Kidney (tissue), 14 donors: ENCODE data around the gene MEGF10. TPM values are rescaled to one million over a fixed set of nuclear protein-coding genes. Genes with fewer than 3 reads are reported as not detected.

Source experiments
- DNase-seq, 5 donors: peaks; one replicate each; pipeline ENCODE4 v3.0.0-alpha.2; 2013 to 2020
- FAIRE-seq: peaks from 2 replicates; lab custom pipeline; 2012; peaks lifted over from hg19 to GRCh38; lab: Jason Lieb, UNC
- H3K27ac ChIP-seq, 2 donors: one replicate each; pipeline ENCODE4 v1.7.0; 2013; ENCODE audit warnings: low read depth in 2 of 2, low read length in 2 of 2, inconsistent platforms in 1 of 2
- H3K27me3 ChIP-seq: one replicate; pipeline ENCODE4 v1.7.1; 2013; ENCODE audit warnings: low read length, inconsistent platforms; ENCODE audit not compliant: control insufficient read depth, insufficient read depth
- H3K36me3 ChIP-seq, 3 donors: one replicate each; pipeline versions ENCODE4 v1.7.0 to v1.7.1; 2013; ENCODE audit warnings: low read length in 3 of 3, control low read depth in 1 of 3, inconsistent platforms in 1 of 3; ENCODE audit not compliant: insufficient read depth in 3 of 3, control insufficient read depth in 2 of 3
- H3K4me1 ChIP-seq, 3 donors: one replicate each; pipeline versions ENCODE4 v1.7.0 to v1.7.1; 2013; ENCODE audit warnings: low read length in 3 of 3, inconsistent platforms in 1 of 3, low read depth in 1 of 3; ENCODE audit not compliant: control insufficient read depth in 2 of 3, insufficient read depth in 2 of 3
- H3K4me3 ChIP-seq, 3 donors: one replicate each; pipeline versions ENCODE4 v1.7.0 to v1.8.1; 2013; ENCODE audit warnings: low read length in 3 of 3, control low read depth in 1 of 3, inconsistent platforms in 1 of 3
- H3K9ac ChIP-seq, 3 donors: one replicate each; pipeline versions ENCODE4 v1.7.0 to v1.7.1; 2013; ENCODE audit warnings: low read length in 3 of 3, control low read depth in 1 of 3, inconsistent platforms in 1 of 3
- H3K9me3 ChIP-seq, 3 donors: one replicate each; pipeline versions ENCODE4 v1.7.0 to v1.7.1; 2013; ENCODE audit warnings: low read length in 3 of 3, control low read depth in 1 of 3, inconsistent platforms in 1 of 3; ENCODE audit not compliant: control insufficient read depth in 2 of 3, insufficient read depth in 1 of 3
- intact Hi-C: fragments of 100-400 bp; cut with DNase I; formaldehyde crosslinking; loops from one replicate; pipeline ENCODE4 v1.11.1; 2022
- polyA plus RNA-seq: library from polyadenylated mRNA; stranded (reverse); fragments of 350-450 nt; fragmentation: Illumina TruSeq; extraction: RNeasy Lipid Tissue Mini Kit (QIAGEN cat#74804); gene quantifications from one replicate; pipeline ENCODE4 v1.2.3, GENCODE V29; 2014; ENCODE audit warnings: low read depth, low replicate concordance; ENCODE audit not compliant: insufficient read depth
- total RNA-seq: library from RNA; stranded (reverse); fragmentation: NEBNext Ultra II Directional; extraction: Animal tissue kit (Norgen Biotek cat#: 25700); gene quantifications from one replicate; pipeline ENCODE4 v1.2.1, GENCODE V29; 2021
- TF ChIP-seq, protein P1 (sequence below): IDR thresholded peaks from 3 replicates; pipeline ENCODE4 v1.5.1; 2012; ENCODE audit warnings: mild to moderate bottlenecking, moderate library complexity, borderline replicate concordance; ENCODE audit not compliant: insufficient read depth; ENCODE audit errors: extremely low read depth
- donor health status: control.
- donor health status: control.
- donor health status: control.
- donor health status: control.
- donor health status: control.
- donor health status: DM: yes; HTN: yes; CAD: no.
- donor health status: Normal renal cell carcinoma (clear cell type).

The MEGF10 gene
- total and polyA plus RNA-seq, 2 donors from 2014 or later = 0.09 to 0.25 TPM

DNA sequence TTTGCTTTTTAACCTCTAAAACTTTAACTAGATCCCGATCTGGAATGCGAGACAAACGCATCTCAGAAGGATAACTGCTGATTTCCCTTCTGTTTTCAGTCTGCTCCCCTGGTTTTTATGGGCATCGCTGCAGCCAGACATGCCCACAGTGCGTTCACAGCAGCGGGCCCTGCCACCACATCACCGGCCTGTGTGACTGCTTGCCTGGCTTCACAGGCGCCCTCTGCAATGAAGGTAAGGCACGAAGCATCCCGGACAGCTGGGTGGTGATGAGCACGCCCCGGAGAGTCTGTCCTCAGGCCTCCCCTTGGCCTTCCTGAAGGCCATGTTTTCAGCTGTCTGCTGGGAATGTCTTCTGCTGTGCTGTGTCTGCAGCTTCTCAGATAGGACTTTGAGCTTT is 144.0 kb downstream of the MEGF10 start:
- DNase-seq (no peak), FAIRE-seq (no peak)
- H3K27ac ChIP-seq = no peak overlapping the region
- H3K4me1 ChIP-seq = no peaks in the 10 kb centered on the region
- intact Hi-C loops = no loop called here
- no peaks in the 10 kb centered on the region for H3K36me3 ChIP-seq
- TF ChIP-seq, protein P1, sequence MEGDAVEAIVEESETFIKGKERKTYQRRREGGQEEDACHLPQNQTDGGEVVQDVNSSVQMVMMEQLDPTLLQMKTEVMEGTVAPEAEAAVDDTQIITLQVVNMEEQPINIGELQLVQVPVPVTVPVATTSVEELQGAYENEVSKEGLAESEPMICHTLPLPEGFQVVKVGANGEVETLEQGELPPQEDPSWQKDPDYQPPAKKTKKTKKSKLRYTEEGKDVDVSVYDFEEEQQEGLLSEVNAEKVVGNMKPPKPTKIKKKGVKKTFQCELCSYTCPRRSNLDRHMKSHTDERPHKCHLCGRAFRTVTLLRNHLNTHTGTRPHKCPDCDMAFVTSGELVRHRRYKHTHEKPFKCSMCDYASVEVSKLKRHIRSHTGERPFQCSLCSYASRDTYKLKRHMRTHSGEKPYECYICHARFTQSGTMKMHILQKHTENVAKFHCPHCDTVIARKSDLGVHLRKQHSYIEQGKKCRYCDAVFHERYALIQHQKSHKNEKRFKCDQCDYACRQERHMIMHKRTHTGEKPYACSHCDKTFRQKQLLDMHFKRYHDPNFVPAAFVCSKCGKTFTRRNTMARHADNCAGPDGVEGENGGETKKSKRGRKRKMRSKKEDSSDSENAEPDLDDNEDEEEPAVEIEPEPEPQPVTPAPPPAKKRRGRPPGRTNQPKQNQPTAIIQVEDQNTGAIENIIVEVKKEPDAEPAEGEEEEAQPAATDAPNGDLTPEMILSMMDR = no peak
- H3K4me3 ChIP-seq = no peak overlapping the region
- H3K9me3 ChIP-seq = no peaks in the 10 kb centered on the region
- H3K27me3 ChIP-seq = no peaks in the 10 kb centered on the region
- no peak overlapping the region for H3K9ac ChIP-seq

DNA sequence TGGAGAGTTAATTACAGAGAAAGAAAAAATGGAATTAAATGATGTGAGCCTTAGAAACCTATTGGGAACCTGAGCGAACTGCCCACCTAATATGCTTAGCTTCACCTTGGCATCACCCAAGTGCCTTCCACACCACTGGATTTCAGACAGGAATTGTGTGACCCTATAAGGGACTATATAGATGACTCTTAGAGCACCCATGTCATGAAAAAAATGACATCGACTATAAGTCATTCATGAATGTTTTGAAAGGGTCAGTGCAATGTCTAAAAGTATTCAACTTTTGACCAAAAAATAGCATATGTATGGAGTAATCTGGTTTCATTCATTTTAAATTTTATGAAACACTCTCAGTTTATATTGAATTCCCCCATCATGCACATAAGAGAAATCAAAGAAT is 145.2 kb downstream of the MEGF10 start:
- Histone ChIP-seq H3K9ac (no peak overlapping the region), H3K4me1 (no peaks in the 10 kb centered on the region), H3K9me3 (no peaks in the 10 kb centered on the region), H3K4me3 (no peak overlapping the region), H3K36me3 (no peaks in the 10 kb centered on the region), H3K27ac (no peak overlapping the region), H3K27me3 (no peaks in the 10 kb centered on the region)
- FAIRE-seq (no peak), DNase-seq (no peak)
- TF ChIP-seq, protein P1 = no peak
- intact Hi-C loops = no loop called here

DNA sequence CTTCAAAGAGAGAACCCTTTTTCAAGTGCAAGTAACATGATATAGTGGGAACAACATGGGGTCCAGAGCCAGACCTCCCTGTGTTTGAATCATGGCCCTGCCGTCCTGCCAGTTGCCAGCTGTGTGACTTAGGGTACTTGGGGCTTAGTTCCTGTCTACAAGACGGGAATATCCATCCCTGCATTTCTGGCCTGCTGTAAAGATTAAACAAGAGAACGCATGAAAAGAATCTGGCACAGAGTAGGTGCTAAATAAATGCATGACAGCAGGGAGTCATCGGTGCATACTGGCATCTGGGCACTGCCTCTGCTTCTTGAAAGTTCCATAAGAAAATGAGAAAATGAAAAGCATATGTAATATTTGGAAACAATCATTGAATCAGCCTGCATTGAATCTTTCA is 149.0 kb downstream of the MEGF10 start:
- DNase-seq (no peak), FAIRE-seq (no peak)
- intact Hi-C loops = no loop called here
- no peaks in the 10 kb centered on the region for H3K36me3 ChIP-seq
- no peak overlapping the region for H3K27ac ChIP-seq
- H3K9ac ChIP-seq = no peak overlapping the region
- no peak overlapping the region for H3K4me3 ChIP-seq
- no peaks in the 10 kb centered on the region for H3K4me1 ChIP-seq
- no peaks in the 10 kb centered on the region for H3K27me3 ChIP-seq
- no peaks in the 10 kb centered on the region for H3K9me3 ChIP-seq
- TF ChIP-seq, protein P1 = no peak

DNA sequence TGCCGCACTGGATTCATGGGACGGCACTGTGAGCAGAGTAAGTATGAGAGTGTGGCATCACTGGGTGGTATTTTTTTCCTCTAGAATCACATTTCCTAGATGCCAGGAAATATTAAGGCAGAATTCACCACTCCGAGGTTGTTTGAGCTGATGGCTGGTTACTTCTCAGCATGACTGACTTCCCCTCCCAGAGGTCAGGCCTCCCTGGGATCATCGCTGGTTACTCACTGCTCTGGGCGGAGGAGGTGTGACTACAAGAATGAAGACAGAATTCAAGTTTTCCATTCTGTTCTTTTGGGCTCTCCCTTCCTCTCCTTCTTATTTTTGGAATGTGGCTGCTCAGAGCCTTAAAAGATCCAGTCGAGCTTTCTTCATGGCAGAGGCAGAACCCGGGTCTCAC is 150.2 kb downstream of the MEGF10 start:
- H3K9me3 ChIP-seq = no peaks in the 10 kb centered on the region
- FAIRE-seq (no peak), DNase-seq (no peak)
- intact Hi-C loops = no loop called here
- H3K27ac ChIP-seq = no peak overlapping the region
- H3K27me3 ChIP-seq = no peaks in the 10 kb centered on the region
- H3K36me3 ChIP-seq = no peaks in the 10 kb centered on the region
- H3K9ac ChIP-seq = no peak overlapping the region
- TF ChIP-seq, protein P1 = no peak
- no peak overlapping the region for H3K4me3 ChIP-seq
- no peaks in the 10 kb centered on the region for H3K4me1 ChIP-seq
